HepG2 (cell line): Measurements from ENCODE around the gene VAMP2. TPM values are rescaled to one million over a fixed set of nuclear protein-coding genes. Genes with fewer than 3 reads are reported as not detected.

Source experiments
- ARNT2 ChIP-seq: sonication (generic); formaldehyde crosslinking; IDR thresholded peaks from 2 replicates; pipeline ENCODE4 v1.8.0; 2022; ENCODE audit warnings: mild to moderate bottlenecking, low read depth, missing genetic modification reagents, moderate library complexity
- CAMTA2 ChIP-seq: sonication (generic); formaldehyde crosslinking; IDR thresholded peaks from 2 replicates; pipeline ENCODE4 v1.4.0; 2020; ENCODE audit warnings: mild to moderate bottlenecking, missing genetic modification reagents, borderline replicate concordance
- CHCHD3 ChIP-seq: sonication (generic); formaldehyde crosslinking; IDR thresholded peaks from 2 replicates; pipeline ENCODE4 v1.8.0; 2022; ENCODE audit warnings: mild to moderate bottlenecking, missing genetic modification reagents, moderate library complexity
- FOXK1 ChIP-seq: sonication (generic); formaldehyde crosslinking; IDR thresholded peaks from 2 replicates; pipeline ENCODE4 v1.4.0; 2020; ENCODE audit warnings: low read depth, missing genetic modification reagents, borderline replicate concordance
- GATAD2A ChIP-seq: IDR thresholded peaks from 2 replicates; pipeline ENCODE4 v1.6.1; 2016
- GTF2F1 ChIP-seq: fragments of 150-350 bp; IDR thresholded peaks from 2 replicates; pipeline ENCODE4 v1.6.1; 2014; ENCODE audit warnings: low read length
- KMT2A ChIP-seq: sonication (generic); formaldehyde crosslinking; IDR thresholded peaks from 2 replicates; pipeline ENCODE4 v1.4.0; 2020; ENCODE audit warnings: missing genetic modification reagents
- MLX ChIP-seq: IDR thresholded peaks from 2 replicates; pipeline ENCODE4 v1.6.1; 2016
- MXD4 ChIP-seq: IDR thresholded peaks from 2 replicates; pipeline ENCODE4 v1.6.1; 2016; ENCODE audit warnings: mild to moderate bottlenecking, missing biosample characterization, missing genetic modification reagents
- NAIF1 ChIP-seq: sonication (generic); formaldehyde crosslinking; IDR thresholded peaks from 2 replicates; pipeline ENCODE4 v1.5.0; 2020; ENCODE audit warnings: mild to moderate bottlenecking, missing genetic modification reagents, borderline replicate concordance
- PLRG1 ChIP-seq: fragments of 450-650 bp; conservative IDR thresholded peaks from 2 replicates; pipeline ENCODE4 v1.6.1; 2016
- RBM22 ChIP-seq: fragments of 200-400 bp; formaldehyde crosslinking; optimal IDR thresholded peaks from 2 replicates; pipeline ENCODE3; 2017; ENCODE audit warnings: mild to moderate bottlenecking, low read length, moderate library complexity
- RCOR2 ChIP-seq: IDR thresholded peaks from 2 replicates; pipeline ENCODE4 v1.6.1; 2016; ENCODE audit warnings: missing biosample characterization, missing genetic modification reagents
- SALL2 ChIP-seq: sonication (generic); formaldehyde crosslinking; IDR thresholded peaks from 2 replicates; pipeline ENCODE4 v1.8.1; 2023; ENCODE audit warnings: mild to moderate bottlenecking, missing genetic modification reagents, inconsistent platforms
- SIN3B ChIP-seq: fragments of 150-350 bp; IDR thresholded peaks from 2 replicates; pipeline ENCODE4 v1.6.1; 2014; ENCODE audit warnings: low read length
- SNAPC2 ChIP-seq: sonication (generic); formaldehyde crosslinking; IDR thresholded peaks from 2 replicates; pipeline ENCODE4 v1.8.1; 2022; ENCODE audit warnings: mild to moderate bottlenecking, missing genetic modification reagents
- TFDP1 ChIP-seq: IDR thresholded peaks from 2 replicates; pipeline ENCODE4 v1.6.1; 2016; ENCODE audit warnings: missing compliant biosample characterization, missing genetic modification reagents, borderline replicate concordance
- TRAFD1 ChIP-seq: sonication (generic); formaldehyde crosslinking; IDR thresholded peaks from 2 replicates; pipeline ENCODE4 v1.5.1; 2020; ENCODE audit warnings: missing genetic modification reagents, mild to moderate bottlenecking, borderline replicate concordance
- ZBTB20 ChIP-seq: sonication (generic); formaldehyde crosslinking; IDR thresholded peaks from 2 replicates; pipeline ENCODE4 v1.8.1; 2023; ENCODE audit warnings: missing genetic modification reagents, low read depth, mild to moderate bottlenecking, borderline replicate concordance
- ZKSCAN8 ChIP-seq: IDR thresholded peaks from 2 replicates; pipeline ENCODE4 v1.6.1; 2016; ENCODE audit warnings: borderline replicate concordance, missing genetic modification reagents, missing compliant biosample characterization
- ZNF431 ChIP-seq: sonication (generic); formaldehyde crosslinking; IDR thresholded peaks from 2 replicates; pipeline ENCODE4 v1.9.0; 2022; ENCODE audit warnings: missing genetic modification reagents, low read depth, mild to moderate bottlenecking, borderline replicate concordance
- ZNF44 ChIP-seq: sonication (generic); formaldehyde crosslinking; IDR thresholded peaks from 2 replicates; pipeline ENCODE4 v1.5.1; 2020; ENCODE audit warnings: mild to moderate bottlenecking, missing genetic modification reagents
- ZNF501 ChIP-seq: sonication (generic); formaldehyde crosslinking; IDR thresholded peaks from 2 replicates; pipeline ENCODE4 v1.5.1; 2020; ENCODE audit warnings: mild to moderate bottlenecking, moderate library complexity, missing genetic modification reagents
- ZNF510 ChIP-seq: sonication (generic); formaldehyde crosslinking; IDR thresholded peaks from 2 replicates; pipeline ENCODE4 v1.4.0; 2020; ENCODE audit warnings: low read depth, mild to moderate bottlenecking, missing genetic modification reagents
- ZNF678 ChIP-seq: sonication (generic); formaldehyde crosslinking; IDR thresholded peaks from 2 replicates; pipeline ENCODE4 v1.4.0; 2020; ENCODE audit warnings: mild to moderate bottlenecking, missing genetic modification reagents
- ZNF747 ChIP-seq: sonication (generic); formaldehyde crosslinking; IDR thresholded peaks from 2 replicates; pipeline ENCODE4 v1.8.1; 2023; ENCODE audit warnings: missing genetic modification reagents, mild to moderate bottlenecking, borderline replicate concordance
- ZNF788 ChIP-seq: sonication (generic); formaldehyde crosslinking; IDR thresholded peaks from 2 replicates; pipeline ENCODE4 v1.5.0; 2020; ENCODE audit warnings: mild to moderate bottlenecking, missing genetic modification reagents, borderline replicate concordance
- polyA plus RNA-seq, 8 experiments: library from polyadenylated mRNA; depleted of rRNA in 3 of 8; stranded (reverse) in 7 of 8; unstranded in 1 of 8; fragments of >200 nt; fragmentation: Illumina TruSeq in 4 of 8; extraction: Trizol in 4 of 8; gene quantifications; 2 replicates each; pipeline versions ENCODE4 v1.2.1 to v1.2.3, GENCODE V29; 2011 to 2016; ENCODE audit warnings: low read depth in 4 of 8, missing spikeins in 1 of 8, mixed read lengths in 1 of 8; ENCODE audit not compliant: insufficient read depth in 1 of 8
- total RNA-seq, 5 experiments: library from RNA; depleted of rRNA; stranded (reverse); fragments of >200 nt; fragmentation: Illumina TruSeq; extraction: Trizol; gene quantifications; 2 replicates each; pipeline ENCODE4 v1.2.3, GENCODE V29; 2016; ENCODE audit warnings: low read depth in 1 of 5

VAMP2 gene
- total and polyA plus RNA-seq, 2 of the 13 experiments (the other 11 are each of a cell fraction or from before 2014, with no cell fraction given), result 3.9 to 17.2 TPM

GRCh38 chr17:8187517-8188262 is 24.9 kb upstream of the VAMP2 start (continued):
- TF ChIP-seq ZNF501 (CRISPR knock-in tag) (0 out of 2 replicates have a peak, but pooled peaks have one; percentile 6), ZNF44 (peak; percentile 24; the same call in 1 of the 2 replicates), ZNF747 (CRISPR knock-in tag) (no peak), SIN3B (peak; percentile 21; the same call in 1 of the 2 replicates), TFDP1 (CRISPR knock-in tag) (peak; percentile 87), ZNF678 (0 out of 2 replicates have a peak, but pooled peaks have one; percentile 33), GTF2F1 (peak; percentile 26; the same call in 1 of the 2 replicates), CAMTA2 (no peak), CHCHD3 (CRISPR knock-in tag) (no peak), ZNF510 (CRISPR knock-in tag) (no peak), KMT2A (peak; percentile 32; the same call in 1 of the 2 replicates), FOXK1 (CRISPR knock-in tag) (peak; percentile 53; the same call in 1 of the 2 replicates), ZBTB20 (CRISPR knock-in tag) (0 out of 2 replicates have a peak, but pooled peaks have one; percentile 21), NAIF1 (peak; percentile 92), PLRG1 (no peak), MXD4 (CRISPR knock-in tag) (no peak; the same call in 1 of the 2 replicates), RCOR2 (CRISPR knock-in tag) (no peak), GATAD2A (CRISPR knock-in tag) (peak; percentile 76), RBM22 (peak; percentile 95), ZKSCAN8 (CRISPR knock-in tag) (peak; percentile 61; the same call in 1 of the 2 replicates), ARNT2 (CRISPR knock-in tag) (0 out of 2 replicates have a peak, but pooled peaks have one; percentile 43), TRAFD1 (CRISPR knock-in tag) (peak; percentile 58; the same call in 1 of the 2 replicates), MLX (CRISPR knock-in tag) (peak; percentile 59; the same call in 1 of the 2 replicates), SNAPC2 (CRISPR knock-in tag) (peak; percentile 62; the same call in 1 of the 2 replicates), ZNF431 (CRISPR knock-in tag) (0 out of 2 replicates have a peak, but pooled peaks have one; percentile 61), ZNF788 (CRISPR knock-in tag) (peak; percentile 17; the same call in 1 of the 2 replicates), SALL2 (CRISPR knock-in tag) (peak; percentile 21; the same call in 1 of the 2 replicates)
